Kidney tubule cell (primary cell): ENCODE data around the gene FILIP1L.

ENCODE experiments used
- DNase-seq: peaks from one replicate; pipeline ENCODE4 v3.0.0-alpha.2; 2018; ENCODE audit warnings: low spot score

Gene FILIP1L

DNA sequence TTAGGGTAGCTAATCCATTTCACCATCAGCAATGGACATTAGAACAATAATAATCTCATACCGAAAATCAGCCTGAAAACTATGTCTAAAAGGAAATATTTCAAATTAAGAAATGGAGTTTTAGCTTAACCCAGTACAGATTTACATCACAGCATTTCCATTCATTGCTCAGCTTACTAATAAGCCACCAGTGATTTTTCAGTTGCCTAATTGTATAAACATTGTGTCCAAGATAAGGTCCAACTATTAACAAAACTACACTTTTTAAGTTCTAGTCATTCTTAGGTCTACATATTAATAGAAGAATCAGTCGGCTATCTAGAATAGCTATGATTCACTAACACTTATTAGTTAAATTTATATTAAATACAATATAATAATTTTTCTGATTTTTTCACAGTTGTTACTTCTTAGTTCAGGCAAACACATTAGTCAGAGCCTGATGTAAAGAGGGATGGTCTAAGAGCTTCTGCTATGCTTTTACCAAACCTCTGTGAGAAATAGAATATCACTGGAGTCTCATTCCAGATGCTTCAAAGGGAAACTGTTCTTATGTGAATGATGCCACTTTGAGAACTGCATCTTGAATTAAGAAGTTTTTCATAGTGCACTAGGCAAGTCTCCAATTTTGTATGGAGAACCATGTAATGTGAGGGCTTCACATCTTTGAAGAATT is 222.6 kb downstream of the FILIP1L start:
- DNase-seq: no peak

DNA sequence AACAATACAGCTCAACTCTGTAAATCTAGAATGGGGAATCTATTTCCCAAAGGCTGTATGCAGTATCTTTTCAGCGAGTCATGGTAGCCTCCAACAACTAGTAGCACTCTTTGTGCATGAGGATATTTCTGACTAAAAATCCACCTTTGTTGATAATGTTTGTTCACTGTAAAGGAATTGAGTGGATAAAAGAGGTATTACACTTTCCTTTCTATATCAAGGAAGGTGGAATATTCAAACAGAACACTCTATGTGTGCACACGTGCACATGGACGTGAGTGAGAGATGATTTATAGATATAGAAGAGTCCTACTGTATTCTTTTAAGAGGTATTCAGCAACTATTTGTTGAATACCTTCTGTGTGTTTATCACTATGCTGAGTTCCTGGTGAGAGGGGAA is 228.4 kb downstream of the FILIP1L start:
- DNase-seq: no peak

DNA sequence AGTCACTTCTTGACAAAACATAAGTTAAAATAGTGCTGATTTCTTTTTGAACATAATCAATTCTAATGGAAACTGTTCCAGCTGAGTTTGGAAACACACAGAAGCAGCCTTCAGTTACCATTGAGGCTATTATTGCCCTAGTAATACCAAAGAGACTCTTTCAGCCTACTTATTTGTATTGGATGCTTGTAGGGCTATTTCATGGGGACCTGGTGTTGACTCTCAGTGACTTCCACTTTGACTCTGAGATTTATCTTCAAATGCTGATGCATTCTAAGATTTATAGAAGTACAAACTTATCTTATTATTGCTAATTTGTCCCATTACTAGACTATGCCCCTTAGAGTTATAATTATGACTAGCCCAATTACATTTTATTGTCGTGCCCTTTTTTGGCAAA is 229.2 kb downstream of the FILIP1L start:
- no peak for DNase-seq

- DNase-seq: no peak
Observed at GRCh38 chr3:99884484-99884883, 229.8 kb downstream of the FILIP1L start.

DNA sequence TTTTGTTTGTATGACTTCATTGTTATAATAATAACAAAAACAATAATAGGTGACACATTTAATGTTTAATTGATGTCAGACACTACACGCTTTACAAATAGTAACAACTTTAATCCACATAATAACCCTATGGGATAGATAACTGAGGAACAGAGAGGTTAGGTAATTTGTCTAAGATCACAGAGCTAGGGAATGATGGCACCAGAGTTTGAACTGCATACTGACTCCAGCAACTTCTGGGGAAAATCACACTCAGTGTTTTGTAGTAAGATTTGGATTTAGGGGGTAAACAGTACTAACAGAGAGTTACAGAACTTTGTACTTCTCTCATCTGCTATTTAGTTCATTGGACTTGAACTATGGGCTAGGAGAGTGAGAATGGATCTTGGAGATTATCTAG is 230.6 kb downstream of the FILIP1L start:
- no peak for DNase-seq

DNA sequence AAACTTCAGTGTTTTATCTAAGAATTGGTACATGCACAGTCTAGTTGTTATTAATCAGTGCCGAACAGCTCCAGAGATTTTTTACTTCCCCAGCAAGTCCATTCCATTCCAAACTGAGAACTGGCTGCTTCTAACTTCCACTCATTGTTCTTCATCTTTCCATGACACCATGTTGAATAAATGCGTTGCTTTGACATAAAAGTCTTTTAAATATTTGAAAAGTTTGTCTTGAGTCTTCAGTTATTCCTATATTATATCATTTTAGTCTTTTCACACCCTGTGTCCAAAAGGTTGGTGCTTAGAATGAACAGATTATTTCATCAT is 231.2 kb downstream of the FILIP1L start:
- DNase-seq: no peak

DNA sequence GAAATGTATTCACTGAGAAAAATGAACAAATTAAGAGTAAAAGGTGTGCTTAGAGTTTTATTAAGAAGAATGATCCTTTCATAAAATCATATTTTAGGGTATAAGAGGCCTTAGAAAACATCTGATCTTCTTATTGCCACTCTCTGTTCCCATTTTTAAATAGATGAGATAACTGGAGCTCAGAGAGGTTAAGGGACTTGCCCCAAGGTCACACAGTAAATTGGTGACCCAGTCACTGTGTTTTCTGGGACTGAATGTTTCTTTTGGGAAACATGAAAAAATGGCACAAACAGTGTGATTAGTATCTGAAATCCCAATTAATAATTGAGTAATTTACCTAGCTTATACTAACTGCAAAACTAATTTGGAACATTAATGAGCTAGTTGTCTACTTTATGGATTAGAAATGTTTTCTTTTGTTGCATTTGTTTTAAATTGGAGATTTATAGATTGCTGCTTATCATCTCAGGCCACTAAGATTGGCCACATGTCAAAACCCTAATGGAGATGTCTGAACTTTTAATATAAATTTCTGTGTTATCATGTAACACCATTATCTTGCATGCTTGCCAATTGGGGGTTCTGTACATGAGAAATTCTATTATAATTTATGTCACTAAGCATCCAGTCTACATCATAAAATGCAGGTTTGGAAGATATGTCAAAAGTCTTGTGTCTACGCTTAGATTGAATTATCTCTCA is 231.7 kb downstream of the FILIP1L start:
- no peak for DNase-seq

DNA sequence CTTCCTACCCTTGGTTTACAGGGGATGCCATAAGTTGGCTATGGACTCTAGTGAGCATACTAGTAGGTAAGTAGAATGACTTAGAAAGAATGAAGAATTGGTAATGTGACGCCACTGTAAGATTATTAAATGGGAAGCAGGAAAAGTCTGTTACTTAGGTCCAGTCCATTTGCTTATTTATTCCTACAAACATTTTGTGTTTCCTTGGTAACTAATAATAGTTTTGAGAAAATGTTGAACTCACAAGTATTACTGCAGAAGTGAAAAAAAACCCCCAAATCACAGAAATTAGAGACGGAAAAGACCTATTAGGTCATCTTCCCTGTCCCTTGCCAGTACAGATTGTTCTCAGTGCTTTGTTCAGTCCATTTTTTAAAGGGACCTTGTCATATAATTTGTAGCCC is 233.2 kb downstream of the FILIP1L start:
- no peak for DNase-seq

GRCh38 chr3:99879275-99879674 is 235.0 kb downstream of the FILIP1L start:
- DNase-seq: no peak

DNA sequence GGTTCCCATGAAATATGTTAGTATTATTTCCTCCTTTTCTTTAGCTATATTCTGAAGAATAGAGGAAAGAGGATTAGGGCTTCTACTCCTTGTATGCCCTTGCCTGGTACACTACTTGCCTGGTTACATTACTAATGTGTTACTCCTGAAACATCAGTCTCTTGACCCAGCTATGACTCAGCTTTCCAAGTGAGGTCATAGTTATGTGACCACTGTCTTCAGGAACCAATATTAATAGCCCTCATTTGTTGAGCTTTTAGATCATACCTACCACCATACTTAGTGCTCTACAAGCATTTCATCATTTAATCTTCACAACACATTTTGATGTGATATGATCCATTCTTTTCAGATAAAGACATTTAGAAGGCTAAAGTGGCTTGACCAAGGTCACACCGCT is 236.3 kb downstream of the FILIP1L start:
- DNase-seq: peak; percentile 92

DNA sequence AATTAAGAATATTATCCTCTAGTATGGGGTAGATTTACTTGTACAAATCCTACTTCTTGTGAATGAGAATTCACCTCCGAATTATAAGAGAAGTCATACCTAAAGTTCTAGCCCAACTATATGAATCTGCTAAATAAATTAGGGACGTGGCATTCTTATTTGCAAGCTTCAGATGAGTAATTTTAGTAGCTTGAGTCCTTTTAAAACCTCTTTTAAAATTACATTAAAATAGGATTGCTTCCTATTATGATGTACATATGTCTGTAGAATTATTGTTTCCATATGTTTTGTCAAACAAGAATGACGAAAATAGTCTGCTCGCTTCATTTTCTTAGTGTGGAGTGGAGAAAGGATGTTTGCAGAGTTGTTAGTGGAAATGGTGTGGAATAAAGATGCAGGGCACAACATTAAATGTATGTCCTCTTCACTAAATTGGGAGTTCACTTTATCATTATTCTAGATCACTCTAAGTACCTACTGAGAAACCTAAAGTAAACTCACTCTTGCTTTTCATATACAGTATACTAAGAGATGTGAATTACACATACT is 237.2 kb downstream of the FILIP1L start:
- no peak for DNase-seq

DNA sequence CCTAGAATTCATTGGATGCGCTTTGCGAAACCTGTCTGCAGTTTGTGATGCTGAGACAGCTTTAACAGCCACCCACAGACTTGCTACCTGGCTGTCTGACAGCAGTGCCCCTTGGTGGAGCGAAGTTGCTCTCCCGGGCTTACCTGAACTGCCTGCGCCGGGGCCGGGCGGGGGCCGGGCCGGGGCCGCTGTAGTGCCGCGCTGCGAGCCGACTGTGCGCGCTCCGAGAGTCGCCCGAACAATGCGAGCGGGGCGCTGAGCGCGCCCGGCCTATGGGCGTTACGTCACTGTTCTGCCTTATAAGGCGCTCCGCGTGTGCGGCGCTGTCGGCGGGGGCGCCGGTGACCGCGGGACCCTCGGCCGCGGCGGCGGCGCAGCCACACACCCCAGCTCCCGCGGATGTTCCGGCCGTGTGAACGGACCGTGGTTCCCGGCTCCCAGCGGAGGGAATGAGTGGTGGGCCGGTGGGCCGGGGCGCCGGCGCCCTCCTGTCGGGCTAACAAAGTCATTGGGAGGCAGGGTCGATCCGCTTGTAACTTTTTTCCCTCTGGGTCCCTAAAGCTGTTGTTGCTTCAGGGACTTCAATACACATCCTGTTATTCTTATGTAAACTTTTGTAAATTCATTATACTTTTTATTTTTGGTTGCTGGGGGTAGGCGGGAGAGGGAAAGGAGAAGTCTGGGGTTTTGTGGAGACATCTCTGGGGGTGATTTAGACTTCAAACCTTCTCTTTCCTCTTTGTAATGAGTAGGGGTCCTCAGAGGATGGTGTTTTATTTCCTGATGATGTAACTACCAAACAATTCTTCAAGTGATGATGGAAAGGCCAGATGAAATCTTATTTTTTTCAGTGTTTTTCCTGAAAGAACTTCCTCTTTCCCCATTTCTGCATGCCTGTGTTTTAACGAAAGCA is 238.1 kb downstream of the FILIP1L start:
- DNase-seq: peak; percentile 81

DNA sequence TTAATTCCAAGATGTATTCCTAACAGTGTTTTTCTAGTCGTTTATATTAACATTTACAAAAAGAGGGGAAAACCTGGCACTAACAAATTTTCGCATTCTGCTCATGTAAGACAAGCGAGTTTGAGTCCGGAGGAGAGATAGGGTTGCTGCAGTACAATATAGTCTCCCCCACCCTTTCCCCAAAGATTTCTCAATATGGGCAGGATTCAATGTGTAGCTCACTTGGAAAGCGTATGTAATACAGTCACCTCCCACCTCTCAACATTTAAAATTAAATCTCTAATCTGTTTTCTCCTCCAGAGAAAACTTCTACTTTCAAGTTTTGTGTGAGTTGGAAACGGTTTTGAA is 238.7 kb downstream of the FILIP1L start:
- peak; percentile 52 for DNase-seq

DNA sequence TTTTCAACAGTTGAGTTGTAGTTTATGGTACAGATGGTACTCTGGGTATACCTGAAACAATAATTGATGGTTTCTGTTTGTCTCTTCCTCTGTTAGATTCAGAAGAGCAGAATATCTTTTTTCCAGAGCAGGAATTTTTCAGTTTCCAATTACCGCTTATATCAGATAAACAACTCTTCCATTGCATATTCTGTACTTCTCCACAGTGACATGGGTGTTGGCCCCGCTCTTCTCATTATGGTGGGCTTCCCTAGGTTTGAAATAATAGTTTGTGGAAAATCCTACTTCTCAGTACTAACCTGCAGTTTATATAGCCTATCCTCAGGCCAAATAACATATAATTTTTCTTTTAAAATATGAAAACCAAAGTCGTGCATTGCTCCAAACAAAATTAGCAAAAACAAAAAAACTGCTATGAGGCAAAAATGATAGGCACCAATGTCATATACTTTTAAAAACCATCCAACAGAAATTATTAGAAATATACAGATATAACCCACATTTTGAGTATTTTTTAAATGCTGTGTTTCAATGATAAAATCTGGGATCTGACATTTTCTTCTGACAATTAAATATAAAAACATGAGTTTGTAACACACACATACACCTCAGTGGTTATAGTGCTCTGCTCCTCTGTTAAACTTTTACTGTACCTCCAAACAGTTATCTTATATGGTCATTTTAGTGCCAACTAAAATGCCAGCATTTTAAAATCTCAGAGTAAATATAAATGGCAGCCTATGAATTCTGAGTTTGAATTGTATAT is 239.9 kb downstream of the FILIP1L start:
- DNase-seq: no peak

- DNase-seq: no peak
Observed at GRCh38 chr3:99873269-99874102, 240.8 kb downstream of the FILIP1L start.

DNA sequence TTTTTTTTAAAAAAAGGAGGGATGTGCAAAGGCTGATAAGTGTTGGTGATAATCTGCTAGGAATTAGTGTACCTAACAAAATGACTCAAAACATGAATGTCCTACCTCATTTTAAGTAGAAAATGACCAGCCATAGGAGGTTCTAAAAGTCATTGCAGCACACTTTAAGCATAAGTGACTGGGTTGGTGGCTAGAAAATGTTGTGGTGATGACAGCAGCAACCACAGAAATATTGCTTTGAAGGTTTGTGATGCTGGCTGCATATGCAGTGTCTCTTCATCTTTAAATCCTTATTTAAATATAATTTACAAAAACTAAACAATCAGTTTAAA is 241.4 kb downstream of the FILIP1L start:
- no peak for DNase-seq

GRCh38 chr3:99871231-99872045 is 242.9 kb downstream of the FILIP1L start:
- peak; percentile 46 for DNase-seq

GRCh38 chr3:99870712-99871111 is 243.6 kb downstream of the FILIP1L start:
- no peak for DNase-seq

GRCh38 chr3:99869621-99870020 is 244.7 kb downstream of the FILIP1L start:
- DNase-seq: no peak

DNA sequence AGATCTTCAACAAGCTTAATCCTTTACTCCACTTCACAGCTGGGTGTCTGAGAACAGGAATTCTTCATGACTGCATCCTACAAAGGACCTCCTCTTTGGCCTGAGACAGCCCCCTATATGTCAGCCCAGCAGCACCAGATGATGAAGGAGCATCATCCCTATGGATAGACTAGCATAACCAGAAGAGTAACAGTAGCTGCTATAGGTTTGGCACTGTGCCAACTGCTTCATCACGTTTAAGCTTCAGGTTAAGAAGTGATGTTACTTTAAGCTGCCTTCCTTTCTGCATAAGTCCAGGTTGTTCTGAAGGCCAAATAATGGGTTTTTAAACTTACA is 246.0 kb downstream of the FILIP1L start:
- DNase-seq: peak; percentile 34
